GM11168 (cell line): Measurements from ENCODE around the gene HIPK4.
"Not testable (repeated sequence)": the region's sequence is repeated elsewhere in the genome, so short reads cannot be mapped to it uniquely, and the experiment has no call there.

Experiments
- in situ Hi-C: fragments of 300-500 bp; cut with MboI; formaldehyde crosslinking; loops from one replicate; pipeline ENCODE4 v1.12.0; 2022; ENCODE audit warnings: low sequenced_read_pairs; ENCODE audit not compliant: unreplicated experiment

The HIPK4 gene, protein sequence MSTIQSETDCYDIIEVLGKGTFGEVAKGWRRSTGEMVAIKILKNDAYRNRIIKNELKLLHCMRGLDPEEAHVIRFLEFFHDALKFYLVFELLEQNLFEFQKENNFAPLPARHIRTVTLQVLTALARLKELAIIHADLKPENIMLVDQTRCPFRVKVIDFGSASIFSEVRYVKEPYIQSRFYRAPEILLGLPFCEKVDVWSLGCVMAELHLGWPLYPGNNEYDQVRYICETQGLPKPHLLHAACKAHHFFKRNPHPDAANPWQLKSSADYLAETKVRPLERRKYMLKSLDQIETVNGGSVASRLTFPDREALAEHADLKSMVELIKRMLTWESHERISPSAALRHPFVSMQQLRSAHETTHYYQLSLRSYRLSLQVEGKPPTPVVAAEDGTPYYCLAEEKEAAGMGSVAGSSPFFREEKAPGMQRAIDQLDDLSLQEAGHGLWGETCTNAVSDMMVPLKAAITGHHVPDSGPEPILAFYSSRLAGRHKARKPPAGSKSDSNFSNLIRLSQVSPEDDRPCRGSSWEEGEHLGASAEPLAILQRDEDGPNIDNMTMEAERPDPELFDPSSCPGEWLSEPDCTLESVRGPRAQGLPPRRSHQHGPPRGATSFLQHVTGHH

DNA sequence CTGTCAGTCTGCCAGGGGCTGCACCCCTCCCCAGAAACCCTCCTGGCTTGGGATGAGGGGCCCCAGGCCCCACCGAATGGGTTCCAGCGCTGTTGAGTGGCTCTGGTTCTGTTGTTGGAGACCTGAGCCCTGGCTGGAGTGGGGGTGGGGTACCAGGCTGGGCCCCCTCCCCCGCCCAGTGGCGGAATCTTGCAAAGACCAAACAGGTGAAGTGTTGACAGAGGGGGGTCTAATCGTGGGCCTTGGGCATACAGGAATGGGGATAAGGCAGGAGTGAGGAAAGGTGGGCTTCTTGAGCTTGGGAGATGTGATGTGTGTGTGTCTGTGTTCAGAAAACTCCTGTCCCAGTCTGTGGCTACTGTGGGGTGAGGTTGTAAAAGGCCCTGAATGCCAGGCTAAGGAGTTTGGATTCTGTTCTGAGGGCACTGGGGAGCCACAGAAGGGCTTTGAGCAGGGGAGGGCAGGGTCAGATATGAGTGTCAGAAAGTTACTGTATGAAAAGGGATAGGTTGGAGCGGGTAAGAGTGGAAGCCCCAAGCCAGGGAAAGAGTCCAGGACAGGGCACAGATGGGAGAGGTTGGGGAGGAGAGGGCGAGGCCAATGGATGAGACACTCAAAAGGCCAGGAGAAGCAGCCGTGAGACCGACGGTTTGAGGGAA is at the start of gene HIPK4:
Gene HIPK4 (minus strand): TSS at position 98 of the 659 bp plus-strand sequence. CDS start 279 bp downstream, outside the sequence.
- in situ Hi-C loops, result no loop called here

DNA sequence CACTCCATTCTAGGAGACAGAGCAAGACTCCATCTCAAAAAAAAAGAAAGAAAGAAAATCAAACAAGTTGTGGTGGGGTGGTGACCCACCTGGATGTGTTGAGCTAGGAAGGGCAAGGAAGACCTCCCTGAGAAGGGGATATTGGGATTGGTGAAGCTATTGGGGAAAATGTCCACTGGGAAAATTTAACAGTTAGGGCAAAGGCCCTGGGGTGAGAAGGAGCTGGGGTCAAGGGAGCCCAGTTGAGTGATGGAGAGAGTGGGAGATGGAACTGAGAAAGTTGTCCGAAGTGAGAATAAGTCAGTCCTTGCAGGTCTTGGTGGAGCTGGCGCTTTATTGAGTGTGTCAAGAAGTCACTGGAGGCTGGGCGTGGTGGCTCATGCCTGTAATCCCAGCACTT is 48.3 kb upstream of the HIPK4 start:
- in situ Hi-C loops, result no loop called here

DNA sequence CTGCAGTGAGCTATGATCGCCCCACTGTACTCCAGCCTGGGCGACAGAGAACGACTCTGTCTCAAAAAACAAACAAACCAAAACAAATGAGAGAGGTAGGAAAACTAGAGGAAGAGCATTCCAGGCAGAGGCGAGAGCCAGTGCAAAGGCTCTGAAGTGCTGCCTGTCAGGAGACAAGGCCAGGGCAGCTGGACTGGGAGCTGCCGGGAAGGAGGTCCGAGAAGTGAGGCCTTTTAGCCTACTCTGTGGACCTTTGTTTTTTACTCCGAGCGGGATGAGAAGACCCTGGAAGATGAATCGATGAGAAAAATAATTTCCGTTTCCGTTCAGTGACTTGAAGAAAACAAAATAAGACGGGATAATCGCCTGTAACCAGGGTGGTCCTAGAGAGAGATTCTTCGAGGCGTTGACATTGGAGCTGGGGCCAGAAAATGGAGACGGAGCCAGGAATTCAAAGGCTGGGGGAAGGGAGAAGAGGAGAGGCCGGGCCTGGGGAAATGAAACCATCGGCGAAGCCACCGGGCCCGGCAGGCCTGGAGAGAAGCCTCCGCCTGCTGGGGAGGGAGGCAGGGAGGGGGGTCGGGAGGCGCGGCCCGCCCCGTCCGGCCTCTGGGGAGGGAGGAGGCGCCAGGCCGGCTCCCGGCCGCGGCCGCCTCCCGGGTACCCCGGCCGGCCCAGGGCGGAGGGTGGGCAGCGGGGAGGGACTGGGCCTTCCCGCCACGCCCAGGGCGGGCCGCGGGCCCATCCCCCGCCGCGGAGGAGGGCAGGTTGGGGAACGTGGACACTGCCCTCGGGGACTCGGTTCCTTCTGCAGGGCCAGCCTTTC is 43.6 kb upstream of the HIPK4 start:
- in situ Hi-C loops, result no loop called here

DNA sequence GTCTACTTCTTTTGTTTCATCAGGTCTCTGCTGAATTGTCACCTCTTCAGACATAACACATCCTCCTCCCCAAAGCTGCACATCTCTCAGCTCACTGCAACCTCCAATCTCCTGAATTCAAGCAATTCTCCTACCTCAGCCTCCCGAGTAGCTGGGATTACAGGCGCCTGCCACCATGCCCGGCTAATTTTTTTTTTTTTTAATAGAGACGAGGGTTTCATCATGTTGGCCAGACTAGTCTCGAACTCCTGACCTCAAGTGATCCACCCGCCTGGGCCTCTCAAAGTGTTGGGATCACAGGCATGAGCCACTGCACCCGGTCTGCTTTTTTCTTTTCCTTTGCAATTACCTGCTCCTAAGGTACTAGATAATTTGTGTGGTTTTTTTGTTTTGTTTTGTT is 42.8 kb upstream of the HIPK4 start:
- in situ Hi-C loops, result not testable (repeated sequence)

DNA sequence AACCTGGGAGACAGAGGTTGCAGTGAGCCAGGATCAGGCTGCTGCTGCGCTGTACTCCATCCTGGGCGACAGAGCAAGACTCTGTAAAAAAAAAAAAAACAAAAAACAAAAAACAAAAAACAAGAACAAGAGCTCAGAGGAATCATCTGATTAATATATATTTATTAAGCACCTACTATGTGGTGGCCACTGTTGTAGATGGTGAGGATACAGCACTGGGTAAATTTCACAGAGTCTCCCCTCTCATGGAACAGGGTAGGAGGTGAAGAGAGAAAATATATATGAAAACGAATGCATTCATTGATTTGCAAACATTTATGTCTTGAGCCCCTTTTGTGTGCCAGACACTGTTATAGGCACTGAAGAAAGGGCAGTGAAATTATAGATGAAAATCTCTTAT is 41.7 kb upstream of the HIPK4 start:
- in situ Hi-C loops, result no loop called here

DNA sequence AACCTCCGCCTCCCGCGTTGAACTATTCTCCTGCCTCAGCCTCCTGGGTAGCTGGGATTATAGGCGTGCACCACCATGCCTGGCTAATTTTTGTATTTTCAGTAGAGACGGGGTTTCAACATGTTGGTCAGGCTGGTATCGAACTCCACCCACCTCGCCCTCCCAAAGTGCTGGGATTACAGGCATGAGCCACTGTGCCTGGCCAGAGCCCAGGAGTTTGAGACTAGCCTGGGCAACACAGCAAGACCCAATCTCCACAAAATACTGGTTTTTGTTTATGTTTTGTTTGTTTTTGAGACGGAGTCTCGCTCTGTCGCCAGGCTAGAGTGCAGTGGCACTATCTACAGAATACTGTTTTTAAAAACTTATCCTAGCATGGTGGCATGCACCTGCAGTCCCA is 40.3 kb upstream of the HIPK4 start:
- in situ Hi-C loops, result not testable (repeated sequence)

DNA sequence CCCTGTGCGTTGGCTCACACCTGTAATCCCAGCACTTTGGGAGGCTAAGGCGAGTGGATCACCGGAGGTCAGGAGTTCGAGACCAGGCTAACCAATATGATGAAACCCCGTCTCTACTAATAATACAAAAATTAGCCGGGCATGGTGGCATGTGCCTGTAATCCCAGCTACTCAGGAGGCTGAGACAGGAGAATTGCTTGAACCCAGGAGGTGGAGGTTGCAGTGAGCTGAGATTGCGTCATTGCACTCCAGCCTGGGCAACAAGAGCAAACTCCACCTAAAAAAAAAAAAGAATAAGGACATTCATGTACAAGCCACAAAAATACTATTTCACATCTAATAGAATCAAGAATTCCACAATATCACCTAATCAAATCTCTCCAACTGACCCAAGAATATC is 38.2 kb upstream of the HIPK4 start:
- in situ Hi-C loops, result not testable (repeated sequence)

DNA sequence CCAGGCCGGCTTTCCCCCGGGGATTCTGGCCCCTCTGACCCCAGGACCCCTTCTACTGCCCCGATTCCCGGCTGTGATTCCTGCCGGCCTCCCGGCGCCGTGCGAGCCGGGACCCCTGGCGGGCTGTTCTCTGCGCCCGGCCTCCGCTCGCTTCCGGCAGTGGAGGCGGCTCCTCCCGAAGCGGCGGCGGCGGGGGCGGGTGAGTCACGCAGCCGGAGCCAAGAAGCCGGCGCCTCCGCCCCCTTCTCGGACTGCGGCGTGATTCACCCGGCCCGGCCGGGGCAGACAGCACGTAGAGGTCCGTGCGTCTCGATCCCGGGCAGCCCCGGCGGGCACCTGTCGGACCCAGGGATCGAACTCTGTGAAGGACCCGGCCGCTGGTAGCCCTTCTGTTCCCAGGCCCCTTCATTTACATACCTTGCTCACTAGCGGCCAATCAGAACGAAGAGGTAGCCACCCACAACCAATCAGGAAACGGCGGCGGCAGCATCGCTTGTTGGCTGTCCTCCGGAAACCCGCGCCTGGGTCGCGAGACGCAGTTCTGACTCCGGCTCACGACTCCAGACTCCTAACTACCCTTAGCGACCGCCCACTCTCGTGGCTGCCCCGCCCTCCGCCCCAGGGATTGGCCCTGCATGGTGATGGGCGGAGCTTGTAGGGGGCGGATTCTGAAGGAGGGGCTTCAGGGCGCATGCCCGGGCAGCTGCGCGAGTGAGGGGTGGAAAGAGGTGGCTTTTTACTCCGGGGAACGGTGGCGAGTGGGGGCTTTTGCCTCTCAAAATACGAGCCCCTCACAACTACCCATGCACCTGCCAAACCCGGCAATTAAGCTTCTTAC is 35.7 kb upstream of the HIPK4 start, which contains the start of gene SERTAD1:
Gene SERTAD1 (minus strand): TSS at position 543 of the 838 bp plus-strand sequence. CDS start 2,446 bp downstream, outside the sequence.
- in situ Hi-C loops, result no loop called here

DNA sequence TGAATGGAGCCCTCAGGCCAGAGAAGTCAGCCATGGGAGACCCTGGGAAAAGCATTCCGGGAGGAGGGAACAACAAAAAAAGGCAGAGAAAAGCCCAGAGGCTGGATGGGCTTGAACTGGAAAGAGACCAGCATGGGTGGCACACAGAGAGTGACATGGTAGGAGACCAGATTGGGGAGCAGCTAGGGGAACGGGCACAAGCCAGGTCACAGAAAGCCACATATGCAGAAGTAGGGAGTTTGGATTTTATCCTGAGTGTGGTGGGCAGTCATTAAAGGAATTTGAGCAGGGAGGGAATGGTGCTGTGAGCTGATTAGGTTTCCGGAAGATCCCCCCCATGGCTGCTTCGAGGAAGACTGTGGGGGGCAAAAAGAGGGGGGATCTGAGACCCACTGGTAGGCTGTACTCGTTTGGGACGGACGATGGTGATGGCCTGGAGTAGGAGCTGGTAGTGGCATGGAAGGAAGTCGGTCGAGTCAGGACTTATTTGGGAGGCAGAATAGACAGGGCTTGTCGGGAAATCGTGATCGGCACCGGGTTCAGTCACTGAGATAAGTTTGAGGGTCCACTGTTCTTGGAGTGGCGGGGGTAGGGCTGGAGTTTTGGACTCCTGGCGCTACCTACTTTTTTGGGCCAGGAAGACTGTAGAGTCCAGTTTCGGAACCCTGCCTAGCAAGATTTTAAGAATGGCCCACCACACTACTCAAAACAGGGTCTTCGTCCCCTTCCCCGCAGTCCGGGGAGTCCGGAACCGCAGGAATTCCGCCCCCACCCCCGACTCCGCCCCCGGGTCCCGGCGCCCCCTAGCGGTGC is 34.9 kb upstream of the HIPK4 start:
- in situ Hi-C loops, result no loop called here

DNA sequence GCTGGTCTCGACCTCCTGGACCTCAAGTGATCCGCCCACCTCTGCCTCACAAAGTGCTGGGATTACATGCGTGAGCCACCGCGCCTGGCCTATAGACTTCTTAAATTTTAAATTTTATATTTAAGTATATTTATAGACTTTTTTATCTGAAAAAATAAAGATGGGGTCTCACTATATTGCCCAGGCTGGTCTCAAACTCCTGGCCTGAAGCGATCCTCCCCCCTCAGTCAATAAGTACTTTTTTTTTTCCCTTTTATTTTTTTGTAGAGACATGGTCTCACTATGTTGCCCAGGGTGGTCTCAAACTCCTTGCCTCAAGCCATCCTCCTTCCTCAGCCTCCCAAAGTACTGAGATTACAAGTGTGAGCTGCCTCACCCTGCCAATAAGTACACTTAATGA is 34.0 kb upstream of the HIPK4 start:
- in situ Hi-C loops, result no loop called here

DNA sequence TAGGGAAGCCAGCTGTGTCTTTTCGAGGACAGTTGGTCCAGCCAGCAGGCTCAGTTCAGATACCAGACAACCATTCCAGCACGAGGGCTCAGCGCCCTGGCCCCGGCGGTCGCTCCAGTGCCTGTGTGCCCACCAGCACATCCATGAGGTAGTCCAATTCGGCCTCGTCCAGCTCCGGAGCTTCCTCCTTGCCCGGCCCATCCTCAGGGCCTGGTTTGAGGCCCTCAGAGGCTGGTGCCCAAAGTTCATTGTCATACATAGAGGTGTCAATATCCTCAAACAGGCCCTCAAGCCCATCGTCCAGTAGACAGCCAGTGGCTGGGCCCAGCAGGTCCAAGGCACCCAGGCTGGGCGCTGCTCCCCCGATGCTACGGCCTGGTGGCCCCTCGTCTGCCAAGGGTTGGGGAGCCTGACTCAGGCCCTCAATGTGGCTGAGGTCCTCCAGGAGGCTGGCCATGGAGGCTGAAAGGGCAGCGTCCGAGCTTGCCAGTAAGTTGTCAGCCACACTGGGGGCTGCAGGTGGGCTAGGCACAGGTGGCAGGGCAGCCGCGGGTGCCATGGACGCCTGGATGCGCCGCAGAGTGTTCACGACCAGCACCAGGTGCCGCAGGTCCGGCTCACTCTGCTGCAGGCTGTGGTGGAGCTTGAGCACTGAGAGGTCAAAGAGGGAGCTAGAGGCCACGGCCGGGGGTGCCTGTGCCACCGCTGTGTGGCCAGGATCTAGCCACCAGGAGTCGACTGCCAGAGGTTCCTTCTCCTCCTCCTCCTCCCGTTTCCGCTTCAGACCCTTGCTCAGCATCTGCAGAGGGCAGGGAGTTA is 33.0 kb upstream of the HIPK4 start:
- in situ Hi-C loops, result no loop called here

DNA sequence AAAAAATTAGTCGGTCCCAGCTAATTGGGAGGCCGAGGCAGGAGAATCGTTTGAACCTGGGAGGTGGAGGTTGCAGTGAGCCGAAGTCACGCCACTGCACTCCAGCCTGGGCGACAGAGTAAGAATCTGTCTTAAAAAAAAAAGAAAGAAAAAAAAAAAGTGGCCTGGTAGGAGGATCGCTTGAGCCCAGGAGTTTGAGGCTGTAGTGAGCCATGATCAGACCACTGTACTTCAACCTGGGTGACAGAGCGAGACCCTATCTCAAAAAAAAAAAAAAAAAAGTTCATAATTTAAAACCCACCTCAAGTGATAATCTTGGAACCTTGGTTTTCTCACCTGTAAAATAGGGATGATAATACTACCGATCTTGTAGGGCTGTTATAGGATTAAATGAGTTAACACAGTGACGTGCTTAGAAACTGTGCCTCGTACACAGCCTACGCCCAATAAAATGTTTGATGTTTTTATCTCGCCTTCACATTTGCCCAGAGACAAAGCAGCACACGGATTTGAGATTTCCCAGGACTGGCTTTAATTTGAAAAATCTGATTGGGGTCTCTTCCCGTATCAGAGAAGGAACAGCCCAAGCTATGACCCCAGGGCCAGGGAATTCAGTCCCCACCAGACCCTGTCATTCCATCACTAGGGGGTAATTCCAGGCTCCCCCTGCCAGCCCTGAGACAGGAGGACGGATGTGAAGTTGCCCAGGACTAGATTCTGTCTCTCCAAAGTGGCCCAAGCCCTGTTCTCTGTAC is 32.2 kb upstream of the HIPK4 start:
- in situ Hi-C loops, result no loop called here

DNA sequence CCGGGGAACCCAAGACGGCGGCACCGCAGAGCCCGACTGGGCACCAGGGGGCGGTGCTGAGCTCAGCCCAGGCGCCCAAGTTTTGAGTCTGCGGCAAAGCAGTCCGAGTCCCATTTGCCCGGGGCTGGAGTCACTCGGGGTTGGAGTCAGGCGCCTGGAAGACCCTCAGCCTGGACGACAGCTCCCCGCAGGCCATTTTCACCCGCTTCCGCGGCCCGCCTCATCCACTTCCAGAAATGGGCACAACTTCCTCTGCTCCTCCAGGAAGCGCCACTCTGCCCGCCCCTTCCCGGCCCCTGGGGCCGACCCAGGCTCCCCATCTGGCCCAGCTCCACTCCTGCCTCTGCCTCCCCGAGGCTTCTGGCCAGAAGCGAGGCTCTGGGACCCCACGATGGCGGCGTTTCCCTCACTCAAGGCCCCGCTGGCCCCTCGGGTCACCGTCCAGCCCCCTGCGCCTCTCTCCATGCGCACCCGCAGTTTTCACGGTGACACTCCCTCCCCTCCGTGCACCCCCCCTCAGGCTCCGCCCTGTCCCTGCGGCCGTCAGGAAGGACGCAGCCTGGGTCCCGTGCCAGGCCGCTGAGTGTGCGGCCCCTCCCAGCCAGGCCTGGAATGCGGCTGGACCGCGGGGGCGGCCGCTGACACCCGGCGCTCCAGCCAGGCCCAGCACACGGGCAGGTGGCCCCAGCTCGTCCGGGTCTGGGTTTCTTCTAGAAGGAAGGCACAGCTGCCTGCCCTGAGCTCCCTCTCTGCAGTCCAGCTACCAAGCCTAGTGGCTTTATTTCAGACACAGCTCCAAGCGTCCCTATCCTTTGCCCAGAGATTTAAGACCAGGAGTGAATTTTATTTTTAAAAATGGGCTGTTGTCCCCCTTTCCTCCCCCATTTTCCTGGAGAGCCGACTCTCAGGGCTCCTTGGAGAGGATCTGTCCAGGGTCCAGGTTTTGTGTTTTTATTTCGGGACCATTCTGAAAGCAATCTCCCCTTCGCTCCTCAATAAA is 31.1 kb upstream of the HIPK4 start:
- in situ Hi-C loops, result no loop called here

DNA sequence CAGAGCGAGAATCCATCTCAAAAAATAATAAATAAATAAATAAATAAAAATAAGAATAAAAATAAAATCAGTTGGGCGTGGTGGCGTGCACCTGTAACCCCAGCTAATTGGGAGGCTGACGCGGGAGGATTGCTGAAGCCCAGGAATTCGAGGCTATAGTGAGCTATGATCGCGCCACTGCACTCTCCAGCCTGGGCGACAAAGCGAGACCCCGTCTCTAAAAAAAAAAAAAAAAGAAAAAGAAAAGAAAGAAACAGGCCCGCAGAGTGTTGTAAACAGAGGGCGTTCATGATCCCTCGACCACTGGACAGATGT is 30.4 kb upstream of the HIPK4 start:
- in situ Hi-C loops, result no loop called here

DNA sequence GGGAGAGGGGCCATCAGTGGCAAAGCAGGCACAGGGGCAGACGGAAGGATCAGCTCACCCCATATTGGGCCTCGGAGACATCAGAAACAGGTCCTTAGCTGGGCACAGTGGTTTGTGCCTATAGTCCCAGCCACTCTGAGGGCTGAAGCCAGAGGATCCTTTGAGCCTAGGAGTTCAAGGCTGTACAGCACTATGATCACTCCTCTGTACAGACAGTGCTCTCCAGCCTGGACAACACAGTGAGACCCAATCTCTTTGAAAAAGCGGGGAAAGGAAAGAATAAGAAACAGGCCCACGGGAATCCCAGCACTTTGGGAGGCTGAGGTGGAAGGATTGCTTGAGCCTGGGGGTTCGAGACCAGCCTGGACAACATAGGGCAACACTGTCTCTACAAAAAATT is 29.8 kb upstream of the HIPK4 start:
- in situ Hi-C loops, result no loop called here

DNA sequence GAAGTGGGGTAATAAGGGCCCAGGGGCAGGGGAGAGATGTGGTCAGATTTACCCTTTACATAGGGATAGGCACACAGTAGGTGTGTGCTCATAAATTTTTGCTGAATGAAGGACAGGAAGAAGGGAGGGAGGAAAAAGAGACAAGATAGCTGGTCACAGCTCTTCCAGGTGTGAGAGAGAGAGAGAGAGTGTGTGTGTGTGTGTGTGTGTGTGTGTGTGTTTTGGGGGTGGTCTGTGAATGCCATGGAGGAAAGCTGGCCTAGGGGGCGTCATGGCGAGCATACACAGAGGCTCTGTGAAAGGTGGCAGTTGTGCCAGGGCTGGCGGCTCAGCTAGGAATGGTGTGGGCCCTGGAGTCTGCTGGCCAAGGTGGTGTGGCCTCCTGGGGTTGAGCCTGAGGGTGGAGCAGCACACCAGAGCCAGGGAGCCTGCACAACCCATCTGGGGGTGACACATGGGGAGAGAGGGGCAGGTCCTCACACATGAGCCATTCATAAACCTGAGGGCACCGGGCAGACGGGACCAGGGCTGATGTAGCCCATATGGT is 29.2 kb upstream of the HIPK4 start:
- in situ Hi-C loops, result no loop called here
